ENCODE measurements around the gene TSPOAP1. TPM values are rescaled to one million over a fixed set of nuclear protein-coding genes. Genes with fewer than 3 reads are reported as not detected.

TSPOAP1 gene
- polyA plus RNA-seq, 1 of the 3 experiments (the other 2 are of a cell fraction): 0.79 TPM

DNA sequence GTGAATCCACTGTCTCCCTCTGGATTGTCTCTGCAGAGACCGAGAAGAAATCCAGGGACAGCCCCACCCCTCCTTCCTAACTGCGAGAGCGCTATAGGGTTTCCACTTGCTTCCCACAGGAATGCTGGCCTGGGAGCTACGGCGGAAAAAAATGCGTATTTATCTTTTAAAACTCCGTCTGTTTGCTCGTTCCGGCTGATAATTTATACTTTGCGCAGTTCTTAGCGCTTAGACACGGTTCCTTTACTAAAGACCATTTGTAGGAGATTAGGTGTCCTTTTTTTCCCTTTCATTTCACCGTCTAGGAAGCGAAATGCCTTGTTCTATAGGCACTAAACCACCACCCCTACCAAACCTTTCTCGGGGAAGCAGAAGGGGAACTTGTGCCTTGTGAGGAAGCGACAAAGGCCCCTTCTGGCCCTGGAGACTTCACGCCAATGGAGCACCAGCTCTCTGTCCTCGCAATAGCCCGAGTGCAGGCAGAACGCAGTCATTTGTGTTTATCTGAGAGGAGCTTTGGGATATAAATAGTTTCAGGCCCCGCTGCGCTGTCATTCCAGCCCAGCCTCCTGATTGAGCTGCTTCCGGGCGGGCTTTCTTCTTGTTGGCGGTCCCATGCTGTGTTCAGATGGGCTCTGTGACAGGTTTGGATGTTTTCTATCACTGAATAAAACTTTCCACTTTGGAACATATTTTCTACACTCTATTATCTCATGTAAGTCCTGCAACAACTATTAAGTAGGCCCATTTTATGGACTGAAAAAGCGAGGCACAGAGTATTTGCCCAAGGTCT, 24.2 kb upstream of the TSPOAP1 start:
- Histone ChIP-seq H3K79me2 (ENCODE audit: insufficient read depth) (peaks cover 16% of the 10 kb centered on the region), H3K9ac (peak overlapping the region; percentile 86), H3K9me3 (no peaks in the 10 kb centered on the region), H3K27me3 (ENCODE audit: insufficient read depth) (no peaks in the 10 kb centered on the region), H4K20me1 (ENCODE audit: insufficient read depth) (no peaks in the 10 kb centered on the region), H3K4me1 (ENCODE audit: control insufficient read depth in 1 of 2, insufficient read depth in 2 of 2, low read depth in 1 of 2, low read length in 1 of 2) (peaks cover 0 to 10% of the 10 kb centered on the region in 2 experiments; a peak in 2 of 4 replicates), H2AFZ (ENCODE audit: low read depth) (peak overlapping the region; percentile 96), H3K4me2 (peak overlapping the region; percentile 98), H3K9me2 (no peaks in the 10 kb centered on the region), H3K4me3 (ENCODE audit: low read depth in 2 of 2, low read length in 1 of 2) (peak overlapping the region; percentile 74 to 99), H3F3A (replicated peaks; ENCODE audit: insufficient read depth) (peaks cover 5% of the 10 kb centered on the region), H3K27ac (ENCODE audit: low read depth in 2 of 2, low read length in 1 of 2) (peak overlapping the region; percentile 69 to 80), H3K36me3 (replicated peaks in 1 of 2; ENCODE audit: control insufficient read depth in 1 of 2, insufficient read depth in 2 of 2, low read length in 1 of 2) (peaks cover 21 to 32% of the 10 kb centered on the region in 2 experiments)
- POLR2A ChIA-PET: interaction anchor here (0.6 to 4.4 kb wide), 23 partner anchors 8 to 503 kb away, joined by 3 to 57 read pairs (median 5); partner anchors contain the start of genes MRPS23, MTMR4, RNF43 and TSPOAP1
- TF ChIP-seq POLR2AphosphoS5 (IDR thresholded peaks at IDR 0.05; ENCODE audit: low read depth, low read length): no peak
- no peak; the same call in 1 of the 2 replicates for TF ChIP-seq SIN3A (IDR thresholded peaks at IDR 0.05; ENCODE audit: borderline replicate concordance, low read depth, low read length)
- no peak for TF ChIP-seq TAF1 (IDR thresholded peaks at IDR 0.05; ENCODE audit: borderline replicate concordance, low read depth, low read length)
- no peak for TF ChIP-seq GABPA (IDR thresholded peaks at IDR 0.05; ENCODE audit: low read depth)
- TF ChIP-seq TCF12 (IDR thresholded peaks at IDR 0.05): no peak
- TF ChIP-seq GATA2 (CRISPR knock-in tag; IDR thresholded peaks at IDR 0.05): no peak
- TF ChIP-seq, protein P1, sequence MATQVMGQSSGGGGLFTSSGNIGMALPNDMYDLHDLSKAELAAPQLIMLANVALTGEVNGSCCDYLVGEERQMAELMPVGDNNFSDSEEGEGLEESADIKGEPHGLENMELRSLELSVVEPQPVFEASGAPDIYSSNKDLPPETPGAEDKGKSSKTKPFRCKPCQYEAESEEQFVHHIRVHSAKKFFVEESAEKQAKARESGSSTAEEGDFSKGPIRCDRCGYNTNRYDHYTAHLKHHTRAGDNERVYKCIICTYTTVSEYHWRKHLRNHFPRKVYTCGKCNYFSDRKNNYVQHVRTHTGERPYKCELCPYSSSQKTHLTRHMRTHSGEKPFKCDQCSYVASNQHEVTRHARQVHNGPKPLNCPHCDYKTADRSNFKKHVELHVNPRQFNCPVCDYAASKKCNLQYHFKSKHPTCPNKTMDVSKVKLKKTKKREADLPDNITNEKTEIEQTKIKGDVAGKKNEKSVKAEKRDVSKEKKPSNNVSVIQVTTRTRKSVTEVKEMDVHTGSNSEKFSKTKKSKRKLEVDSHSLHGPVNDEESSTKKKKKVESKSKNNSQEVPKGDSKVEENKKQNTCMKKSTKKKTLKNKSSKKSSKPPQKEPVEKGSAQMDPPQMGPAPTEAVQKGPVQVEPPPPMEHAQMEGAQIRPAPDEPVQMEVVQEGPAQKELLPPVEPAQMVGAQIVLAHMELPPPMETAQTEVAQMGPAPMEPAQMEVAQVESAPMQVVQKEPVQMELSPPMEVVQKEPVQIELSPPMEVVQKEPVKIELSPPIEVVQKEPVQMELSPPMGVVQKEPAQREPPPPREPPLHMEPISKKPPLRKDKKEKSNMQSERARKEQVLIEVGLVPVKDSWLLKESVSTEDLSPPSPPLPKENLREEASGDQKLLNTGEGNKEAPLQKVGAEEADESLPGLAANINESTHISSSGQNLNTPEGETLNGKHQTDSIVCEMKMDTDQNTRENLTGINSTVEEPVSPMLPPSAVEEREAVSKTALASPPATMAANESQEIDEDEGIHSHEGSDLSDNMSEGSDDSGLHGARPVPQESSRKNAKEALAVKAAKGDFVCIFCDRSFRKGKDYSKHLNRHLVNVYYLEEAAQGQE (IDR thresholded peaks at IDR 0.05; ENCODE audit: low read depth, low read length): no peak
- no peak for TF ChIP-seq YY1 (IDR thresholded peaks at IDR 0.05; ENCODE audit: low read depth)
- TF ChIP-seq, protein P2, sequence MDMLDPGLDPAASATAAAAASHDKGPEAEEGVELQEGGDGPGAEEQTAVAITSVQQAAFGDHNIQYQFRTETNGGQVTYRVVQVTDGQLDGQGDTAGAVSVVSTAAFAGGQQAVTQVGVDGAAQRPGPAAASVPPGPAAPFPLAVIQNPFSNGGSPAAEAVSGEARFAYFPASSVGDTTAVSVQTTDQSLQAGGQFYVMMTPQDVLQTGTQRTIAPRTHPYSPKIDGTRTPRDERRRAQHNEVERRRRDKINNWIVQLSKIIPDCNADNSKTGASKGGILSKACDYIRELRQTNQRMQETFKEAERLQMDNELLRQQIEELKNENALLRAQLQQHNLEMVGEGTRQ (IDR thresholded peaks at IDR 0.05; ENCODE audit: borderline replicate concordance, low read depth, low read length): no peak
- TF ChIP-seq RCOR1 (IDR thresholded peaks at IDR 0.05; ENCODE audit: low read length): no peak
- TF ChIP-seq FOSL2 (IDR thresholded peaks at IDR 0.05; ENCODE audit: borderline replicate concordance, low read depth): no peak
- TF ChIP-seq, protein P3, sequence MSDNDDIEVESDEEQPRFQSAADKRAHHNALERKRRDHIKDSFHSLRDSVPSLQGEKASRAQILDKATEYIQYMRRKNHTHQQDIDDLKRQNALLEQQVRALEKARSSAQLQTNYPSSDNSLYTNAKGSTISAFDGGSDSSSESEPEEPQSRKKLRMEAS (IDR thresholded peaks at IDR 0.05; ENCODE audit: low read depth): no peak
- TF ChIP-seq CHD2 (IDR thresholded peaks at IDR 0.05; ENCODE audit: low read length, partially characterized antibody): no peak
- no peak for TF ChIP-seq NFIC (IDR thresholded peaks at IDR 0.05; ENCODE audit: borderline replicate concordance)
- DNase-seq: peak; percentile 61
- CTCF ChIA-PET: interaction anchor here (0.5 to 5.3 kb wide), 15 partner anchors 8 to 103 kb away, joined by 3 to 27 read pairs (median 4); partner anchors contain the start of gene RNF43
- 13% methylated on average over 26 of the region's 26 CpGs for WGBS (ENCODE audit: low lambda C conversion rate)

All from SK-N-SH (cell line).